Suppressor macrophage (primary cell): Measurements from ENCODE around the gene LIN7A.

ENCODE experiments used
- DNase-seq, 4 experiments: peaks; one replicate each; pipeline ENCODE4 v3.0.0-alpha.2; 2020 to 2022
- total RNA-seq, 17 experiments: gene quantifications; one replicate each; lab custom pipeline; 2026; ENCODE audit warnings: mixed read lengths in 6 of 17, inconsistent platforms in 3 of 17; lab: John Stamatoyannopoulos, UW

Gene LIN7A, protein sequence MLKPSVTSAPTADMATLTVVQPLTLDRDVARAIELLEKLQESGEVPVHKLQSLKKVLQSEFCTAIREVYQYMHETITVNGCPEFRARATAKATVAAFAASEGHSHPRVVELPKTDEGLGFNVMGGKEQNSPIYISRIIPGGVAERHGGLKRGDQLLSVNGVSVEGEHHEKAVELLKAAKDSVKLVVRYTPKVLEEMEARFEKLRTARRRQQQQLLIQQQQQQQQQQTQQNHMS
- total RNA-seq: 0.07 to 7.6 (median 1.6) reads per million in 17 experiments

DNA sequence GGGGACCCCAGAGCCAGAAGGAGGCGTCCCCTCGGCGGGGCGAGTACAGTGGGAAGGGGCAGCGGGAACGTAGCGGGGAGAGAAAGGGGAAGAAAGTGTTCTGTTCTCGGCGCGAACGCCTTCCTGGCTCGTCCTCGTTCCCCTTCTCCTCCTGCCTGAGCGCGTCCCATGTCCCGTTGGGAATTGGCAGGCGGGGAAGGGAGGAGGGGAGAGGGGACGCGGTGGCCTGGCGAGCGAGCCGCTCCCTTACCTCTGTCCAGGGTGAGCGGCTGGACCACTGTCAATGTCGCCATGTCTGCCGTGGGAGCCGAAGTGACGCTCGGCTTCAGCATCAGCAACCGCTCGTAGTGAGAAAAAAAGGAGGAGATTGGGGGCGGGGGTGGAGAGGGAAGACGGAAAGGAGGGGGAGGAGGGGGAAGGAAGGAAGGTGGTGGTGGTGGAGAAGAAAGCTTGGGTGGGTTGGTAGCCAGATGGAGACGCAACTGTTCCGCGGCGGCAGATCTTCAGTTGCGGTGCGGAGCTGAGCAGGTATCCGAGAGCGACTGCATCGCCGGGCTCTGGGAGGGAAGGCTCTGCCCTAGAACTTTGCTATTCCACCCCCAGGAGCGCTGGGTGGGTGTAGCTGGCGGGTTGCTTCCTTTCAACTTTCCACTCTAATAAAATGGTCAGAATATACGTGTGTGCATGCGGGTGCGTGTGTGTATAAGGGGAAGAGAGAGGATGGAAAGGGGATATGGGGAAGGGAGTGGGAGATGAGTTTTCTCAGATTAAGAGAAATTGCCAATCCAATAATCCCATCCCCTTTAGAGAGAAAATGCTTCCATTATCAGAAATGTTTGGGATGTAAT lies at the start of gene LIN7A:
Gene LIN7A (minus strand): TSS at position 544 of the 848 bp plus-strand sequence. CDS start 212 bp downstream, at position 332.
- DNase-seq: peak in 3 of 4 experiments; percentile 4 to 54 (median 31)

GRCh38 chr12:80986224-80986623 lies 48.5 kb upstream of the LIN7A start:
- DNase-seq: no peak

DNA sequence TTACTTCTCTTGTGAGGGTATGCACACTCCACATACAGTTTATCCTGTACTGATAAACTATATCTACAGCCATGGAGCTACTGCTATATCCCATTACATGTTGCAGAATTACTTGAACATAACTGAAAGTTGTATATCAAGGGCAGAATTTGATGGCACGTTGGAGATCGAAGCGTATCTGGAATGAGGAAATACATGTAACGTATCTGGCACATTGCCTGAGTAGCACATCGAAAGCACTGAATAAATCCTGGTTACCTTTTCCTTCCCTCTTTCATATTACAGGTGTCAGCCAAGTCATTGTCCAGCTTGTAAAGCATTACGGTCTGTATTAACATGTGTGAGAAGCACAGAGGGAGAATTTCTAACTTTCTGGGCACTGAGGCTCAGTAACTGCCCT lies 42.1 kb upstream of the LIN7A start:
- DNase-seq: peak in 2 of 4 experiments; percentile 1 to 5

GRCh38 chr12:80979251-80979650 lies 41.5 kb upstream of the LIN7A start:
- DNase-seq: no peak

DNA sequence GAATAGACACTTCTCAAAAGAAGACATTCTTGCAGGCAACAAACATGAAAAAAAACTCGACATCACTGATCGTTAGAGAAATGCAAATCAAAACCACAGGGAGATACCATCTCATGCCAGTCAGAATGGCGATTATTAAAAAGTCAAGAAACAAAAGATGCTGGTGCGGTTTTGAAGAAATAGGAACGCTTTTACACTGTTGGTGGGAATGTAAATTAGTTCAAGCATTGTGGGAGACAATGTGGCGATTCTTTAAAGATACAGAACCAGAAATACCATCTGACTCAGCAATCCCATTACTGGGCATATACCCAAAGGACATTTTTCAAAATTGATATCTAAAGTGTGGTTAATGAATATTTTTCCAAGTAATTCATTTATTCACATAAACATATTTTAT lies 39.6 kb upstream of the LIN7A start:
- no peak for DNase-seq

- DNase-seq: no peak
These were observed 30.6 kb upstream of the LIN7A start for GRCh38 chr12:80968326-80968725.

- no peak for DNase-seq
These were observed 29.8 kb upstream of the LIN7A start for GRCh38 chr12:80967565-80967964.

DNA sequence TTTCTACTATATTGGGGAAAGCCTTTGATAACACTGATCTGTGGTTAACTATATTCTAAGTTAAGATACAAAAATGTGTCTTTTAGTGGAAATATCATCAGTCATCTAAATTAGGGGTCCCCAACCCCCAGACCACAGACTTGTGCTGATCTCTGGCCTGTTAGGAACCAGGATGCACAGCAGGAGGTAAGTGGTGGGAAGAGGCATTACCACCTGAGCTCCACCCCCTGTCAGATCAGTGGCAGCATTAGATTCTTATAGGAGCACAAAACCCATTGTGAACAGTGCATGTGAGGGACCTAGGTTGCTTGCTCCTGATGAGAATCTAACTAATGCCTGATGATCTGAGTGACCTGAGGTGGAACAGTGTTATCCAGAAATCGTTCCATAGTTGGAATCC lies 28.3 kb upstream of the LIN7A start:
- no peak for DNase-seq

DNA sequence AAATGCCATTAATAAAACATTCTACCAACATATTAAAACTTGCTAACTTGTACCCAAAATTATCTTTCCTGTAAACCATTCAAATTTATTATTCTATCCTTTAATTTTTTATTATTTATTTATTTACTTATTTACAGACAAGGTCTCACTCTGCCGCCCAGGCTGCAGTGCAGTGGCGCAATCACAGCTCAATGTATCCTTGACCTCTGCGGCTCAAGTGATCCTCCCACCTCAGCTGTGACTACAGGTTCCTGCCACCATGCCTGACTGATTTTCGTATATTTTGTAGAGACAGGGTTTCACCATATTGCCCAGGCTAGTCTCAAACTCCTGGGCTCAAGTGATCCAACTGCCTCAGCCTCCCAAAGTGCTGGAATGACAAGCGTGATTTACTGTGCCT lies 20.4 kb upstream of the LIN7A start:
- no peak for DNase-seq

DNA sequence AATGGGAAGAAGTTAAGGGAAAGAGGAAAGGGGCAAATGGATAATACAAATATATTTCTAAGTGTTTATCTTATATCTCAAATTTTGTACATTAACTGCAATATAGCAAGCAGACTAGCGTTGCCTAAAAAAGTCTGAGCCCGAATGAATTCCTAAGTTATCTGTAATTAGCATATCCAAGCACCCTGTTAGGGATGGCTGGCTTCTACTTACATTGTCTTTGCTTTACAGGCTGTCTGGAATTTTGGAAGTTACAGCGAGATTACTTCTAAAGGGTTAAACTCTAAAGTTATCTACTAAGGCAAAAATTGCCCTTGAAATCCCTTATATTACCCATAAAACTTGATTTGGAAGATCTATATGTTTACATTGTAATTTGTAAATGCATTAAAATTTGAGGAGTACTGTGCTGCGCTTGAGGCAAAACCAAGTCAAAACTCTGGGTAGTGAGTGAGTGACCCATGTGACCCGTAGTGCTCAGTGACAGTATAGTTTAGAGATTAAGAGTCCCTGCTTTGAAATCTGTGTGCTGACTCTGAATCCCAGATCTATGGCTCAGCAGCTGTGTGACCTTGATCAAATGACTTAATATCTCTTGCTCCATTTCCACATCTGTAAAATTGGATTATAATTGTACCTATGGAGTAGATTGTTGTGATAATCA lies 17.3 kb upstream of the LIN7A start:
- no peak for DNase-seq

- no peak for DNase-seq
These were observed 14.7 kb upstream of the LIN7A start for GRCh38 chr12:80952443-80952842.

- DNase-seq: peak in 1 of 4 experiments; percentile 22
These were observed 8.9 kb upstream of the LIN7A start for GRCh38 chr12:80946591-80946990.

DNA sequence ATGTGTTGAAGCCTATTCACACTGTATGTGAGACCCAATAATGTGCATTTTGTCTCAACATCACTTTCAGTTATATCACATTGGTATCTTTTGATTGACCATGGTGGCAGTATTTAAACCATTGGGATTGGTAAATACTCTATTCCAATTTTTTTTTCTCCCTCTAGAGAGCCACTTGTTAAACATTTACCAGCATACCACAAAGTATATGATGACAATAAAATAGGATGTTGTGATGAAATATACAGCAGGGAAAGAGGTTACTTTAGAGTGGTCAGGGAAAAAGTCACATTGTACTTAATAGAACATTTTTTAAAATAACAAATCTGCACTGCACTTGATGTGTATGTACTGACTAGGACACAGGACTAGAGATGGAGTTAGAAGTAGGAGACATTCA lies 5.6 kb upstream of the LIN7A start:
- DNase-seq: no peak

DNA sequence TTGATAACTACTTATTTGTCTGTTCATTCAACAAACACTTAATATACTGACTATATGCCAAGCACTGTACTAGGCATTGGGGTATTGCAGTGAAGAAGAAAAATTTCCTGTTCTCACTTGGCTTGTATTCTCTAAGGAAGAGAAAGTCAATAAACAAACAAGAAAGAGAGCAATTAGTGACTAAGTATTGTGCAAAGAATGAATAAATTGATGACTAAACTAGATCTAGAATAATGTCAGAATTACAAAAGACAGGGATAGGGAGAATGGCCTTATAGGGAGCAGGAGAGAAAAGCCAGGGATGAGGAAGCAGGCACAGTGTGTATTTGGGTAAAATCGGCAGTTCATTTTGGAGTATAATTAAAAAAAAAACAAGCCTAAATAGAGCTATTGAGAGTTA lies 4.2 kb upstream of the LIN7A start:
- no peak for DNase-seq

- peak; percentile 38 to 69 (median 46) for DNase-seq
These were observed 1.7 kb upstream of the LIN7A start for GRCh38 chr12:80939231-80939950.

GRCh38 chr12:80938397-80938796 lies 663 bp upstream of the LIN7A start:
- DNase-seq: no peak

GRCh38 chr12:80936642-80937390 lies 918 bp downstream of the LIN7A start:
- DNase-seq: peak; percentile 8 to 66 (median 30)

DNA sequence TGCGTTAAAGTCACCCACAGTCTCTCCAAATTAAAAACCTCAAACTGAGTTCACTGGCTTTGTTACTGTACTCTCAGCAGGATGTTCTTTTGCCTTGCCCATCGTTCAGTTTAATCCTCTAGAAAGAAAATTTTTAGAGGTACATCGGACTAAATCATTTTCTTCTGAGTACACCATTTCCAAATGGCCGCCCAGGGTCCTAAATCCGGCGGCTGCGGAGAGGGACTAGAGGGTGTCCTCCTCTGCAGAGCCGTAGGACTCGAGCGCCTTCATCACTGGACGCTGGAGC lies 1.4 kb downstream of the LIN7A start:
- DNase-seq: no peak

DNA sequence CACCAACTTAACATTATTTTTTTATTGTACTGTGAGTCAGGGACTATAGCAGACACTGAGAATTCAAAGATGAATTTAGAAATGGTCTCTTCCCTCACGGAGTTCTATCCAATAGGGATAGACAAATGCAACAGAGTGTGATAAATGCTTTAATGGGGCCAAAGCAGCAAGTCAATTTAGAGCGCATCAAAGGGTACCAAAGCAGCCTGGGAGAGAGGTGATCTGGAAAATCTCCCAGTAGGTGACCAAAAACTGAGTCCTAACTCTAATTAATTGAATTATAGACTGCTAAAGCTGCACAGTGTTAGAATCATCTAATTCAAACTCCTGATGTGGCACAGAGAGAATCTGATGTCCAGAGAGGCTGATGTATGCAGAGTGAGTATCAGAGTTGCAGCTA lies 2.6 kb downstream of the LIN7A start:
- DNase-seq: no peak

DNA sequence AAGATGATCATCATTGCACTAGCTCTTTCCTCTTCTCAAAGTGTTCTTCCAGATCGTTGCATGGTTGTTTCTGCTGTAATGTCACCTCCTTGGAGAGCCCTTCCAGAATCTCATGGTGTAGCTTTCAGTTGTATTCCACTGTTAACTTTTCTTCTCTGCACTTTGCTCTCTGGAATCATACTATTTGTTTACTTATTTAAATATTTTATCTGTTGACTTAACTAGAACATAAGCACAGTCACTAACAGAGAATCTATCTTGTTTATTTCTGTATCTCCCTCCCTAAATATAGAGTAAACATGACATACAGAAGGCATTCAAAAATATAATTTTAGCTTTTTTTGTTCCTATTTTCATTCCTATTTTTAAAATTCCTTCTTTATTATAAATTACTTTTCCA lies 11.8 kb downstream of the LIN7A start:
- DNase-seq: no peak

DNA sequence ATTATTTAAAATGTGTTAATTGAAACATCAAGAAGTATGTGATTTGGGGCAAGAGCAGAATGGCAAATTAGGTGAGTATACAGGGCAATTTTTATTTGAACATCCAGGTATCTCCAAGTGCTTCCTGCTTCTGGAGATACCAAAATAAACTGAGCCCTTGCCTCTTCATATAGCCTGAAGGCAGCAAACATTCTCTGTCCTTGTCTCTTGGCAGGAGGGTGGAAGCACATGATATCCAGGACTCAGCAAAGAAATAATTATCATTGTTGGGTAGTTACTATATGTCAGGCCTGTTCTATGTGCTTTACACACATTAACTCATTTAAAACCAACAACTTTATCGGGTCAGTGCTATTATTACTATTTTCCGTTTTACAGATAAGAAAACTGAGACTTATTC lies 12.5 kb downstream of the LIN7A start:
- DNase-seq: no peak

GRCh38 chr12:80924437-80924836 lies 13.3 kb downstream of the LIN7A start:
- DNase-seq: no peak
